HG03439 (cell line): ENCODE data around the gene AUTS2.

Source experiments
- ATAC-seq: cut with Tn5 transposase; IDR thresholded peaks from one replicate; pipeline ENCODE4 v1.9.1; 2021; ENCODE audit warnings: mild to moderate bottlenecking, moderate library complexity; ENCODE audit not compliant: unreplicated experiment

The AUTS2 gene

GRCh38 chr7:70047384-70047783 is 449.1 kb downstream of the AUTS2 start:
- ATAC-seq, result no peak

- ATAC-seq, result no peak
Observed at GRCh38 chr7:70047891-70048448, 449.7 kb downstream of the AUTS2 start.

GRCh38 chr7:70051726-70052125 is 453.5 kb downstream of the AUTS2 start:
- ATAC-seq, result no peak

GRCh38 chr7:70052691-70053090 is 454.4 kb downstream of the AUTS2 start:
- ATAC-seq, result no peak

GRCh38 chr7:70053421-70053820 is 455.1 kb downstream of the AUTS2 start:
- no peak for ATAC-seq

- ATAC-seq, result no peak
Observed at GRCh38 chr7:70053989-70054388, 455.7 kb downstream of the AUTS2 start.

- ATAC-seq, result no peak
Observed at GRCh38 chr7:70056363-70056762, 458.1 kb downstream of the AUTS2 start.

- ATAC-seq, result no peak
Observed at GRCh38 chr7:70060298-70061068, 462.2 kb downstream of the AUTS2 start.

- ATAC-seq, result no peak
Observed at GRCh38 chr7:70063371-70063770, 465.1 kb downstream of the AUTS2 start.

- no peak for ATAC-seq
Observed at GRCh38 chr7:70063927-70064326, 465.7 kb downstream of the AUTS2 start.

GRCh38 chr7:70066844-70067243 is 468.6 kb downstream of the AUTS2 start:
- ATAC-seq, result no peak

- ATAC-seq, result no peak
Observed at GRCh38 chr7:70068531-70068930, 470.3 kb downstream of the AUTS2 start.

- no peak for ATAC-seq
Observed at GRCh38 chr7:70069977-70070376, 471.7 kb downstream of the AUTS2 start.

GRCh38 chr7:70071766-70072165 is 473.5 kb downstream of the AUTS2 start:
- ATAC-seq, result no peak

GRCh38 chr7:70072220-70072619 is 473.9 kb downstream of the AUTS2 start:
- no peak for ATAC-seq

GRCh38 chr7:70076325-70076724 is 478.1 kb downstream of the AUTS2 start:
- ATAC-seq, result no peak

GRCh38 chr7:70082099-70082611 is 483.9 kb downstream of the AUTS2 start:
- no peak for ATAC-seq

- no peak for ATAC-seq
Observed at GRCh38 chr7:70091362-70091761, 493.1 kb downstream of the AUTS2 start.

GRCh38 chr7:70092314-70093204 is 494.3 kb downstream of the AUTS2 start:
- ATAC-seq, result no peak

GRCh38 chr7:70093205-70093904 is 495.1 kb downstream of the AUTS2 start:
- ATAC-seq, result no peak

GRCh38 chr7:70094831-70095230 is 496.6 kb downstream of the AUTS2 start:
- no peak for ATAC-seq
